Activated naive CD8-positive, alpha-beta T cell treated with anti-CD3 and anti-CD28 coated beads, Interleukin-2, amount 50 U/mL, for 16 hours (primary cell): ENCODE results near the gene CLSTN3.
"Not testable (repeated sequence)": the region's sequence is repeated elsewhere in the genome, so short reads cannot be mapped to it uniquely, and the experiment has no call there.

ENCODE experiments used
- DNase-seq: peaks from one replicate; pipeline ENCODE4 v3.0.0-alpha.2; 2020; ENCODE audit warnings: low read depth, low spot score

The CLSTN3 gene

GRCh38 chr12:7103837-7104584 lies 26.2 kb upstream of the CLSTN3 start:
- no peak for DNase-seq

GRCh38 chr12:7106082-7106481 lies 24.1 kb upstream of the CLSTN3 start:
- DNase-seq, result no peak

- not testable (repeated sequence) for DNase-seq
Measured at GRCh38 chr12:7107181-7107580, 23.0 kb upstream of the CLSTN3 start.

- no peak for DNase-seq
Measured at GRCh38 chr12:7107636-7108002, 22.6 kb upstream of the CLSTN3 start.

GRCh38 chr12:7108003-7108795 lies 22.0 kb upstream of the CLSTN3 start:
- DNase-seq, result peak; percentile 26

- DNase-seq, result peak; percentile 65
Measured at GRCh38 chr12:7108796-7109571, 21.2 kb upstream of the CLSTN3 start, which contains the start of gene C1RL. Gene C1RL, minus strand, starts transcription at chr12:7109214. Its CDS starts 34 bp downstream, at chr12:7109180.

GRCh38 chr12:7109572-7109920 lies 20.6 kb upstream of the CLSTN3 start:
- DNase-seq, result no peak

GRCh38 chr12:7110661-7111060 lies 19.5 kb upstream of the CLSTN3 start:
- DNase-seq, result no peak

GRCh38 chr12:7112041-7112440 lies 18.1 kb upstream of the CLSTN3 start:
- no peak for DNase-seq

- DNase-seq, result no peak
Measured at GRCh38 chr12:7113389-7113871, 16.7 kb upstream of the CLSTN3 start.

- DNase-seq, result no peak
Measured at GRCh38 chr12:7114008-7114407, 16.2 kb upstream of the CLSTN3 start.

GRCh38 chr12:7114851-7115250 lies 15.3 kb upstream of the CLSTN3 start:
- DNase-seq, result no peak

- DNase-seq, result no peak
Measured at GRCh38 chr12:7116196-7116595, 14.0 kb upstream of the CLSTN3 start.

- no peak for DNase-seq
Measured at GRCh38 chr12:7116916-7117315, 13.3 kb upstream of the CLSTN3 start.

GRCh38 chr12:7117670-7118069 lies 12.5 kb upstream of the CLSTN3 start:
- no peak for DNase-seq

- DNase-seq, result no peak
Measured at GRCh38 chr12:7118881-7119280, 11.3 kb upstream of the CLSTN3 start.

- no peak for DNase-seq
Measured at GRCh38 chr12:7120166-7120565, 10.0 kb upstream of the CLSTN3 start.

GRCh38 chr12:7121324-7121723 lies 8.8 kb upstream of the CLSTN3 start:
- DNase-seq, result no peak

- no peak for DNase-seq
Measured at GRCh38 chr12:7122811-7123769, 7.1 kb upstream of the CLSTN3 start.

- DNase-seq, result no peak
Measured at GRCh38 chr12:7123806-7124522, 6.2 kb upstream of the CLSTN3 start.
